Calu3 (cell line): Measurements from ENCODE around the gene TMEM132A. TPM values are rescaled to one million over a fixed set of nuclear protein-coding genes. Genes with fewer than 3 reads are reported as not detected.

ENCODE experiments used
- BruUV-seq: library from RNA; stranded (reverse); fragments of 400-500 nt; replicated peaks from 2 replicates; lab custom pipeline; 2021; lab: Mats Ljungman, UMichigan
- CTCF ChIA-PET: fragments of 300-600 bp; sonication (Branson Sonifier 250); formaldehyde crosslinking; loops from one replicate; lab custom pipeline; 2022; ENCODE audit warnings: antibody characterized with exemption; lab: Charles Lee
- DNase-seq: peaks from one replicate; pipeline ENCODE4 v3.0.0; 2022
- H3K27ac Mint-ChIP-seq: one replicate; pipeline ENCODE4 v1.8.0; 2022; ENCODE audit warnings: mixed read lengths; ENCODE audit not compliant: unreplicated experiment
- H3K27me3 Mint-ChIP-seq: one replicate; pipeline ENCODE4 v1.8.0; 2022; ENCODE audit warnings: mixed read lengths; ENCODE audit not compliant: unreplicated experiment
- H3K36me3 Mint-ChIP-seq: one replicate; pipeline ENCODE4 v1.8.0; 2022; ENCODE audit warnings: mild to moderate bottlenecking, moderate library complexity, mixed read lengths; ENCODE audit not compliant: insufficient read depth, unreplicated experiment
- H3K4me1 Mint-ChIP-seq: one replicate; pipeline ENCODE4 v1.8.0; 2022; ENCODE audit warnings: mild to moderate bottlenecking, low read depth, mixed read lengths; ENCODE audit not compliant: unreplicated experiment
- H3K4me3 Mint-ChIP-seq: one replicate; pipeline ENCODE4 v1.8.0; 2022; ENCODE audit warnings: mild to moderate bottlenecking, low read depth, moderate library complexity, mixed read lengths; ENCODE audit not compliant: unreplicated experiment
- H3K9me3 Mint-ChIP-seq: one replicate; pipeline ENCODE4 v1.8.0; 2022; ENCODE audit warnings: low read depth, mixed read lengths; ENCODE audit not compliant: unreplicated experiment
- intact Hi-C: fragments of 100-400 bp; cut with micrococcal nuclease; formaldehyde crosslinking; loops from one replicate; pipeline ENCODE4 v1.10.0; 2022; ENCODE audit not compliant: unreplicated experiment
- total RNA-seq: library from RNA; stranded (reverse); gene quantifications from 2 replicates; pipeline ENCODE4 v1.2.3, GENCODE V29; 2022
- TF ChIP-seq, protein P1 (sequence below): fragments of 200-600 bp; IDR thresholded peaks from one replicate; pipeline ENCODE4 v1.8.0; 2022; ENCODE audit warnings: antibody characterized with exemption; ENCODE audit not compliant: unreplicated experiment

TMEM132A gene
- total RNA-seq, 1 experiment from 2014 or later: 116 TPM

DNA sequence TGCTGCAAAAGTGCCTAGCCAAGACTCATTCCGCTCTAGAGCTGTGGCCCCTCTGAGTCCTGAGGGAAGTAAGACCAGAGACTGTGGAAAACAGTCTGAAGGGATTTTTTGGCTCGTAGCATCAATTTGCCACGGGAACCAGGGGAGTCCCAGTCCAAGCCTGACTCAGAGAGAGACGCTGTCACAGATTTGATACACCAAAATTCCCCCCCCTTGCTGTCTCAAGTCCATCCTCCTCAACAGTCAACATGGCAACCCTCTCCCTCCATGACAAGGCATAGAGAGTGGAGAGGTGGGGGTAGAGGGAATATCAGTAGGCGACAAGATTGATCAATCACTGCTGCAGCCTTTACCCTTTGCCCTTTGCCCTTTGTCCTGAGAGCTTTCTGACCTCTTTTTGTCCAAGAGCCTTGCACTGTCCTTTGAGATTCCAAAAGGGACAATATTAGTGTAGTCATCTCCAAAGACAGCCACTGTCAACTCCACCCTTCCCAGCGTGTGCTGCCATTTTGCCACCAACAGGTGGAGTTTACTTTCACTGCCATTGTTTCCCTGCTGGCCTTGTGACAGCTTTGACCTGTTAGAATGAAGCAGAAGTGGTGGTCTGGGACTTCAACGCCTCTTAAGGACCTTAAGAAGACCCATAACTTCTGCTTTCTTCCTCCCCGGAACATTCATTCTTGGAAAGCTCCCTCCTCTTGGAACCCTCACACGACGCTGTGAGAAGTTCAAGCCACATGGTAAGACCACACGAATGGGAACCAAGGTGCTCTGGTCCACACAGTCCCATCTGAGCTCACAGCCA lies 20.4 kb downstream of the TMEM132A start:
- CTCF ChIA-PET: interaction anchor here (0.6 kb wide), 1 partner anchor 252 kb away, joined by 6 read pairs; no protein-coding TSS in a partner anchor

DNA sequence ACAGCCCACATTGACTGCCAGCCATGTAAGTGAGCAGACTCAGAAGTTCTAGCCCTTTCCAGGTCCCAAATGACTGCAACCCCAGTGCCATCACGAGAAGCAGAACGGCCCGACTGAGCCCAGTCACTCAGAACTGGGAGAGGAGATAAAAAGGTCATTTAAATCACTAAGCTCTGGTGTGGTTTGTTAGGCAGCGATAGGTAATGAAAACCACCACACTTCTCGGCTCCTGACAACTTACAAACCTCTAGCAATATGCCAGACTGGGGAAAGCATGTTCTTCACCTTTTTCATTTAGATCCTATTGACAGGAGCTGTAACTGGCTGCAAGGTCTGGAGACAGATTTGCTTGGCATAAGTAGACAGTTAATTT lies 21.0 kb downstream of the TMEM132A start:
- Mint-ChIP-seq H3K4me1 (peaks cover 12% of the 10 kb centered on the region), H3K27ac (no peak overlapping the region), H3K27me3 (no peaks in the 10 kb centered on the region), H3K36me3 (no peaks in the 10 kb centered on the region), H3K4me3 (no peak overlapping the region), H3K9me3 (no peaks in the 10 kb centered on the region)
- BruUV-seq: no TSS peak
- TF ChIP-seq, protein P1, sequence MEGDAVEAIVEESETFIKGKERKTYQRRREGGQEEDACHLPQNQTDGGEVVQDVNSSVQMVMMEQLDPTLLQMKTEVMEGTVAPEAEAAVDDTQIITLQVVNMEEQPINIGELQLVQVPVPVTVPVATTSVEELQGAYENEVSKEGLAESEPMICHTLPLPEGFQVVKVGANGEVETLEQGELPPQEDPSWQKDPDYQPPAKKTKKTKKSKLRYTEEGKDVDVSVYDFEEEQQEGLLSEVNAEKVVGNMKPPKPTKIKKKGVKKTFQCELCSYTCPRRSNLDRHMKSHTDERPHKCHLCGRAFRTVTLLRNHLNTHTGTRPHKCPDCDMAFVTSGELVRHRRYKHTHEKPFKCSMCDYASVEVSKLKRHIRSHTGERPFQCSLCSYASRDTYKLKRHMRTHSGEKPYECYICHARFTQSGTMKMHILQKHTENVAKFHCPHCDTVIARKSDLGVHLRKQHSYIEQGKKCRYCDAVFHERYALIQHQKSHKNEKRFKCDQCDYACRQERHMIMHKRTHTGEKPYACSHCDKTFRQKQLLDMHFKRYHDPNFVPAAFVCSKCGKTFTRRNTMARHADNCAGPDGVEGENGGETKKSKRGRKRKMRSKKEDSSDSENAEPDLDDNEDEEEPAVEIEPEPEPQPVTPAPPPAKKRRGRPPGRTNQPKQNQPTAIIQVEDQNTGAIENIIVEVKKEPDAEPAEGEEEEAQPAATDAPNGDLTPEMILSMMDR: no peak
- no peak for DNase-seq
- intact Hi-C loops: no loop called here
- CTCF ChIA-PET: interaction anchor here (0.6 kb wide), 1 partner anchor 251 kb away, joined by 6 read pairs; no protein-coding TSS in a partner anchor

More for the DNA sequence above, 20.4 kb downstream of the TMEM132A start:
- DNase-seq: no peak
- peak overlapping the region; percentile 17 for H3K27ac Mint-ChIP-seq
- intact Hi-C loops: no loop called here
- no peaks in the 10 kb centered on the region for H3K9me3 Mint-ChIP-seq
- no TSS peak for BruUV-seq
- no peaks in the 10 kb centered on the region for H3K27me3 Mint-ChIP-seq
- H3K4me3 Mint-ChIP-seq: no peak overlapping the region
- H3K36me3 Mint-ChIP-seq: no peaks in the 10 kb centered on the region
- TF ChIP-seq, protein P1: no peak
- peaks cover 12% of the 10 kb centered on the region for H3K4me1 Mint-ChIP-seq

DNA sequence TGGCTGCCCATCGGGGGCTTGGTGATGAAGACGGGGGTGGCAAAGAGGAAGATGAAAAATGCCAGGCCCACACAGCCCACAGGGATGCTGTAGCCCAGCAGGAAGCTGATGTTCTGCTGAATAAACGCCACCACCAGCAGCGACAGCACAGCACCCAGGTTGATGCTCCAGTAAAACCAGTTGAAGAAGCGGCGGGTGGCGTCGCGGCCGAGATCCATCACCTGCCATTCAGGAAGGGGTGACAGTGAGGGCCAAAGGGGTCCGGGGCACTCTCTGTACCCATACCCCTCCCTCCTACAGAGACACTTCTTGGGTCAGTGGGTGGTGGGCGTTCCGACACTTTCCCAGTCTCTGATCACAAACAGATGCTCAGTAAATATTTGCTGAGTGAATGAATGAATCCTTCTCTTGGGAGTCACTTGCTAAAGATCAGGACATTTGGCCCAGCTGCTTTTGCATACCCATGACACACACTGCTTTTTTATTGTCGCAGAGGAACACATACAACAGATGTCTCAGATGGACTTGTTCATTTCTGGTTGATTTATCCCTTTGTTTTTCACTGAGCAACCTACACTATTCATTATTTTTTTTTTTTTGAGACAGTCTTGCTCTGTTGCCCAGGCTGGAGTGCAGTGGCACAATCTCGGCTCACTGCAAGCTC lies 22.5 kb downstream of the TMEM132A start:
- H3K27ac Mint-ChIP-seq: no peak overlapping the region

DNA sequence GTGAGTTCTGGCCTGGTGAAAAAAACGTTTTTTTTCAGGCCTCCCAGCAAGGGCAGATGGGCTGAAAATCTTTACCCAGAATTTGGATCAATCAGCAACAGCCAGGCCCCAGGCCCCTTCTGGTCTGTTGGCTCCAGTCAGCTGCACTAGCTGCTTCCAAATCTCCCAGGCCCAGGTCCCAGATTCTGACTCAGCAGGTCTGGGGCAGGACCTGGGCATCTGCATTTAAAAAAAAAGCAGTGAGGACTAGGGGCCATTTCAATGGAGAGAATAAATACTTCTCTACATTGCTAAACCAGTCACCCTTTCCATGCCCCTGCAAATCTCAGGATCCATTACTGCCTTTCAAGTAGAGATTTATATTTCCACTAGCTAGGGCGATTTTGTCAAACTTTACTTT lies 23.4 kb downstream of the TMEM132A start:
- DNase-seq: no peak
- no peak overlapping the region for H3K4me3 Mint-ChIP-seq
- TF ChIP-seq, protein P1: no peak
- peaks cover 4% of the 10 kb centered on the region for H3K36me3 Mint-ChIP-seq
- no peaks in the 10 kb centered on the region for H3K9me3 Mint-ChIP-seq
- peaks cover 15% of the 10 kb centered on the region for H3K4me1 Mint-ChIP-seq
- no TSS peak for BruUV-seq
- no peaks in the 10 kb centered on the region for H3K27me3 Mint-ChIP-seq
- no peak overlapping the region for H3K27ac Mint-ChIP-seq
- intact Hi-C loops: no loop called here
- CTCF ChIA-PET: no interaction called here

More for the DNA sequence above, 22.5 kb downstream of the TMEM132A start:
- peaks cover 12% of the 10 kb centered on the region for H3K4me1 Mint-ChIP-seq
- H3K9me3 Mint-ChIP-seq: no peaks in the 10 kb centered on the region
- no peaks in the 10 kb centered on the region for H3K36me3 Mint-ChIP-seq
- BruUV-seq: no TSS peak
- intact Hi-C loops: no loop called here
- no peak overlapping the region for H3K4me3 Mint-ChIP-seq
- H3K27me3 Mint-ChIP-seq: no peaks in the 10 kb centered on the region
- TF ChIP-seq, protein P1: no peak
- CTCF ChIA-PET: no interaction called here
- DNase-seq: no peak
